IPS-NIHi7 (cell line): Measurements from ENCODE around the gene SMARCC1.

Experiments
- DNase-seq: peaks from one replicate; pipeline ENCODE4 v3.0.0; 2012; ENCODE audit warnings: mixed read lengths; ENCODE audit errors: extremely low spot score

Gene SMARCC1

DNA sequence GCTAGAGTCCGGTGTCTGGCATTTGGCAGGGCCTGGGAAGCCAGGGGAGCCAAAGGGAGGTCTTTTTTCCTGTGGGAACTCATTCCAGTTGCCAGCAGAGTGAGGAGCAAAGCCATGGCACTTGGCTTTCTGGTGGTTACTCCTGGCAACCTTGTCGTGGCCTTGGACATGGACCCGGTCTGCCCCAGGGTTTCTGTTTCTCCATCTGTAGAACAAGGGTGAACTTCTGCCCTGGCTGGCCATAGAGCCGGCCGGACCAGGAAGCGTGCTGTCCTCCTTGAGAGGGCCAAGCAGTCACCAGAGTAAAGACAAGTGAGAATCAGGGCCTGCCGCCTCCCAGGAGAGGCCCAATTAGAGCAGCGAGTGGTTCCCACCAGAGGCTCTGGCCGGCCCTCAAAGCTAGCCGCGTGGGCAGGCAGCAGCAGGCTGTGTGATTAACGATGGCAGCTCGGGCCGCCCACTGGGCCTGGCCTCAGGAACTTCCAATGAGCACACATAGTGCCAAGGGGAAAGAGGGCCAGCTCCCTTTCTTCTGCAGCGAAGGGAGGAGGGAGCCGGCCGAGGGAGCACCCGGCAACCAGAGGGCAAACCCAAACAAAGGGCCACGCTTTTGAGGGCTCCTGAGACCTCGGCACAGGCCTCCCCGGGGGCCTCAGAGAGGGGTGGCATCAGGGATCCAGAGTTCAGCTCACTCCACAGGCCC, 239.1 kb downstream of the SMARCC1 start:
- DNase-seq, result no peak

DNA sequence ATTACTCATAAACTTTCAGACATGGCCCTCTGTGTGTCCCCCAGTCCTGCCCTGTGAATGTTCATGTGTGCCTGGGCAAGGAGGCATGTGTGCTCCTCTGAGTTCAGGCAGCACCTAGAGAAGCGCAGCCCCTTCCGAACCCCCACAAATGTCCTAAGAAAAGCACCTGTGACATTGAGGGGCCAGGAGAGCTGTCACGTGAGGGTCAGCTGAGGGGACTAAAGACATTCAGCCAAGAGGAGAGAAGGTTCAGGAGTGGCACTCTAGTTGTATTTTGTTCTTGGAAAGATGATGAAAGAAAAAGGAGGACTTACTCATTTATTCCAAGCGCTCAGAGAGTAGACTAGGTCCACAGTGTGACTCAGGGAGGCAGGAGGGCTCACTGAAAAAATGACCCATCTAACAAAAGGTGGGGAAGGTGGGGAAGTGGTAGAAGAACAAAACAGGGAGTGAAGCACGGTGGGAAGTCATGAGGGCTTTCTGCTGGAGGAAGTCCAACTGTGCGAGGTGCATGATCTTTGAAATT, 240.0 kb downstream of the SMARCC1 start:
- DNase-seq, result no peak

DNA sequence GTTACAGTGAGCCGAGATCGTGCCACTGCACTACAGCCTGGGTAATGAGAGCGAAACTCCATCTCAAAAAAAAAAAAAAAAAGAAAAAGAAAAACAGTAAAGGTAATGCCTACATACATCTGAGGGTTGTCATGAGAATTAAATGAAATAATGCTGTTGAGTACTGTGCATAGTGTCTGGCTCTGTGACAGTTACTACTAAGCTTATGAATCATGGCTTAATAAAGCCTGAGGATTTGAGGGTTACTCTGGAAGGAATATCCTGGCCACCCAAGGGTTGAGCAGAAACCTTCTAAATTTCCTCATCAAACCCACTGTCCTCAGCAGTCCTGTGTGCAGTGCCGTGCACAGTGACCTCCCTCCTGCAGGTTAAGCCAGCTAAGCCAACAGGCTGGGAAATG, 241.4 kb downstream of the SMARCC1 start:
- no peak for DNase-seq

DNA sequence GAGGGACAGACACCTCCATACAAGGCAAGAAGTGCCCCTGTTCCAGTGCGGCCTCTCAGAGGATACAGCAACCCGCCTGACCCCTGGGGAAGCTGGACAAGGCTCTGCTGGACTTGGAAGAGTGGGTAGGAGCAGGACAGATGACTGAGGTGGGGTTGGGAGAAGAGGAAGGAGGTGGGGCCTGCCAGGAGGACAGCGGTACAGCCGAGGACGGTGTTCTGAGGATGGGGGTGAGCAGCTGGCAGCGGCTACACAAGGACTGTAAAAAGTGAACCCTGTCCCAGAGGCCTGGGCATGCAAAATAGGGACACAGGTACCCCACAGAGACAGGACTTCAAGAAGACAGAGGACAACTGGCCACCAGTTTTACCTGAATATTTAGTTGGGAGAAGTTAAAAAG, 244.7 kb downstream of the SMARCC1 start:
- no peak for DNase-seq

DNA sequence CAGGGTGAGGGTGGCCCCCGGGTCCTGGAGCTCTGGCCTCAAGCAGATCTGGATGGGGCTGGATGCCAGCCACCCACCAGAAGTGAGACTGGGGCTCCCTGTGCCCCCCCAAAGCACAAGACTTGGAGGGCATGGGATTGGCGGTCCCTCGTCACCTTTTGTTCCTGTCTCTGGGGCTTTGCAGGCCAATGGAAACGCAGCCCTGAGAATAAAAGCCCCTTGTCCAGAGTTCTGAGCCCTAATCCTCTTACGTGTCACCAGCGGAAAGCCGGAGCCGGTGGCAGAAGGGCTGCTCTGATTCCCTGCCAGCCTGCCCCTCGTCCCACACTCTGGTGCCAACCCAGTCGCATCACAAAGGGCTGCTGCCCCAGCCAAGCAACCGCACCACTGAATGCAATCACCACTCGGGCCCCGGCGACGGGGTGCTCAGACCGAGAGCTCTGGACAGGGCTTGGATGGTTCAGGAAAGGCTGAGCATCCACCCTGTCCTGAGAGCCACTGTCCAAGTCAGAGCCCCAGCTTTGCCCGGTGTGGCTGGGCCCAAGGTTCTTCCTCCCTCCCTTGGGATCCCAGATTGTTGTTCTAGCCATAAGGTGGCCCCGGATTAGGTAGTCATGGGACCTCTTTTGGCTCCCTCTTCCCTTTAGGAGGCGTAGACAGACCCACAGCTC, 245.3 kb downstream of the SMARCC1 start:
- DNase-seq, result no peak
